Left ventricle myocardium superior (tissue), 1 donor: ENCODE data around the gene SACS. TPM values are rescaled to one million over a fixed set of nuclear protein-coding genes. Genes with fewer than 3 reads are reported as not detected.
"Not testable (repeated sequence)": the region's sequence is repeated elsewhere in the genome, so short reads cannot be mapped to it uniquely, and the experiment has no call there.

Experiments
- ATAC-seq: fragments of 200-7000 bp; cut with Tn5 transposase; one replicate; pipeline ENCODE4 v1.9.1; 2020; ENCODE audit warnings: mild to moderate bottlenecking, moderate library complexity
- DNase-seq: peaks from one replicate; pipeline ENCODE4 v3.0.0-alpha.2; 2020
- intact Hi-C: fragments of 100-400 bp; cut with micrococcal nuclease; formaldehyde crosslinking; loops from one replicate; pipeline ENCODE4 v1.11.0; 2022
- total RNA-seq: library from RNA; stranded (reverse); fragmentation: NEBNext Ultra II Directional; extraction: Animal tissue kit (Norgen Biotek cat#: 25700); gene quantifications from one replicate; pipeline ENCODE4 v1.2.1, GENCODE V29; 2021
- donor health status: DM: no; HTN: yes; CAD: no; lungs with severe emphysema.

SACS gene
- total RNA-seq, 1 donor from 2014 or later: 7.7 TPM

GRCh38 chr13:23427881-23428528, 5.5 kb downstream of the SACS start:
- DNase-seq (no peak), ATAC-seq (peak; percentile 24)
- intact Hi-C loops: no loop called here

GRCh38 chr13:23427342-23427843, 6.1 kb downstream of the SACS start:
- ATAC-seq: peak; percentile 83
- intact Hi-C loops: no loop called here
- no peak for DNase-seq

- DNase-seq (no peak), ATAC-seq (no peak)
- intact Hi-C loops: no loop called here
These were observed 11.9 kb downstream of the SACS start for GRCh38 chr13:23421596-23421995.

DNA sequence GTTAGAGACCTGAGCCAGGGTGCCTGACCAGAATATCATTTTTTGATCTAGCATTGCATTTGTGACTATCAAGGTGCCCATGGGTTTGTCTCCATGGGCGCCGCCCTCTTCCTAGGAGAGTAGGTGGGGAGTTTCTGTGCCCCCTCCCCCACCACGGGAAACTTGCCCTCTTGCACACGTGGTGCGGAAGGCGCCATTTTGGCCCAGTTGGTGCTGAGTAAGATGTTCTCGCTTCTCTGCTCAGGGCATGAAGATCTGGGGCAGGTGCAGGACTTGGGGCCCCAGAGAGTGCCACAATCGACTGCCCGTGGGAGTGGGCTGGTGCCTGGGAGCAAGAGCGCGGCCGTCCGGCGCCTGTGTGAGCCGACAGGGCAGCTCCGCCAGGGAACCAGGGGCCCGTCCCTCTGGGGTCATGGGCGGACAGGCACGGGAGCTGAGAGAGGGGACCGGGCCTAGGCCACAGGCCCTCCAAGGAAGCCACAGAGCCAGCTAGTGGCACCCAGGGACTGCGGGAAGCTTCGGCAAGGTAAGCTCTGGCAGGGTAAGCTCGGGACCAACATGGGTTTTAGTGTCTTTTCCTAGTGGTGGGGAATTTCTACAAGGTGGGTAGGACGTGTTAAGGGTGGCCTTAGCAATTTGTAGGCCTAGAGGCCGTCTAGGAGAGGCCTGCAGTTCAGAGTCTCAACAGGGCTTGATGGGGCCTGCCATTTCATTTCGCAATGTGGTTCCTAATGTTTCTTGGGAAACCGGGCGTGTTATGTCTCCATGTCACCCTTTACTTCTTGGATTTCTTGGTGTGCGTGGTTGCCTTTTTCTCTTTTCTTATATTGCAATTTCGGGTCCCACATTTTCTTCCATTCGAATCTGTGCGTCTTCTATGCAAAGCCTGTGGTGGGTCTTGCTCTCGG, 14.5 kb downstream of the SACS start:
- ATAC-seq: no peak

GRCh38 chr13:23414682-23415081, 18.8 kb downstream of the SACS start:
- intact Hi-C loops: no loop called here
- DNase-seq (no peak), ATAC-seq (no peak)

More for the DNA sequence above, 14.5 kb downstream of the SACS start:
- no peak for DNase-seq
- intact Hi-C loops: no loop called here

GRCh38 chr13:23411706-23412105, 21.8 kb downstream of the SACS start:
- ATAC-seq (peak; percentile 92), DNase-seq (peak; percentile 42)
- intact Hi-C loops: no loop called here

DNA sequence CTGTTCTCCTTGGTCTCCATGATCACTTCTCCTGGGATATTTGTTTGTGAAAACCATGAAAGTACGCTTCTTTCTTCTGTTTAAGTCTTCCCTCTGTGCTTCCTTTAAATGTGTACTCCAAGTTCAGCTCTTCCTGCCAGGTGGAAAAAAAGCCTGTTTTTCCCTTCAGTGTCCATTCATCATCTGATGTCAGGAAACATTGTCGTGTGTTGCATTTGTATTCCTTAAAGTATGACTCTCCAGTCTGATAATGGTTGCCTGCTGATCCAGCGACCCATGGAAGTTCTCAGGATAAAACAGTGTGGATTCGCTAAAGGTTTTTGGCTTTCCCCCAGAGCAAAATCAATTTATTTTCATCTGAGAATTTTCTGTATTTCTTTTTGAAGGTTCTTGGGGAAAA, 22.3 kb downstream of the SACS start:
- no peak for DNase-seq
- intact Hi-C loops: no loop called here
- no peak for ATAC-seq

DNA sequence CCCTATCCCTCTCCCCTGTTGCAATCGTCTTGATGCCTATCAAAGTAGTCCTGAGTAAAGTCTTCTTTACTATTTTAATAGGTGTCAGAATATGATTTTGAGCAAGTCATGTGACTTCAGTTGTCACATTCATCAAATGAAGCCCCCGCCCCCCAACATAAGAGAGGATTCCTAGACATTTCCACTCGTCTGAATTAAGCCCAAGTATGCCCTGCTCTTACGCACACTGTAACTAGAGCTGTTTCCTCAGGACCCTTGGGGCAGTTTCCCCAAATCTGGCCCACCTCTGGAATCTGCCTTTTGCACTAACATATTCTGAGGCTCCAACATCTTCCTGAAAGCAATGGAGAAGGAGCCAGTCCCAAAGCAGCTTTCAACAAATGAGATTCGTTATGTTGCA, 25.5 kb downstream of the SACS start:
- no peak for ATAC-seq
- intact Hi-C loops: no loop called here

GRCh38 chr13:23401156-23401555, 32.3 kb downstream of the SACS start:
- ATAC-seq, DNase-seq, intact Hi-C loops: not testable (repeated sequence)

More for the DNA sequence above, 25.5 kb downstream of the SACS start:
- no peak for DNase-seq

DNA sequence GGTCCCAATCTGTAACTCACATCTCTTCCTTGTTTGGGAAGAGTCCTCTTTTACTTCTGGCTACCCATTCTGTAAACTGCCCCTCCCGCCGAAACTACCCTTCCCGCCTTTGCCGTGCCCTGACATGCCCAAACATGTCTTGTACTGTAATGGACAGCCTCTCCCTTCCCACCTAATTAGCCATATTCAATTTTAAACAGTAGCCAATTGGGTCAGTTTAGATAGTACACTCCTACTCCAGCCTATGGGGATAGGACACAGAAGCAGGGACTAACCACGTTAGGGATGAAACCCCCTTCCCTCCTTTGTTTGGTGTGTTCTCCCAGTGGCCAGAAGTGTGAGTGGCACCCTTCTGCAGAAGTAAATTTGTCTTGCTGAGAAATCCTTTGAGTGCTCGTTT, 34.2 kb downstream of the SACS start:
- ATAC-seq: no peak
- intact Hi-C loops: no loop called here
- DNase-seq: no peak

GRCh38 chr13:23394821-23395220, 38.7 kb downstream of the SACS start:
- intact Hi-C loops: no loop called here
- no peak for DNase-seq
- no peak for ATAC-seq

- ATAC-seq (peak; percentile 63), DNase-seq (no peak)
- intact Hi-C loops: no loop called here
These were observed 40.4 kb downstream of the SACS start for GRCh38 chr13:23392925-23393645.

GRCh38 chr13:23392313-23392712, 41.2 kb downstream of the SACS start:
- DNase-seq (no peak), ATAC-seq (peak; percentile 24)
- intact Hi-C loops: no loop called here

- intact Hi-C loops: no loop called here
- ATAC-seq (no peak), DNase-seq (no peak)
These were observed 41.8 kb downstream of the SACS start for GRCh38 chr13:23391752-23392151.

- no peak for ATAC-seq
- DNase-seq: no peak
- intact Hi-C loops: no loop called here
These were observed 47.0 kb downstream of the SACS start for GRCh38 chr13:23386533-23386932.

- no peak for DNase-seq
- intact Hi-C loops: no loop called here
- ATAC-seq: no peak
These were observed 47.6 kb downstream of the SACS start for GRCh38 chr13:23385931-23386330.

DNA sequence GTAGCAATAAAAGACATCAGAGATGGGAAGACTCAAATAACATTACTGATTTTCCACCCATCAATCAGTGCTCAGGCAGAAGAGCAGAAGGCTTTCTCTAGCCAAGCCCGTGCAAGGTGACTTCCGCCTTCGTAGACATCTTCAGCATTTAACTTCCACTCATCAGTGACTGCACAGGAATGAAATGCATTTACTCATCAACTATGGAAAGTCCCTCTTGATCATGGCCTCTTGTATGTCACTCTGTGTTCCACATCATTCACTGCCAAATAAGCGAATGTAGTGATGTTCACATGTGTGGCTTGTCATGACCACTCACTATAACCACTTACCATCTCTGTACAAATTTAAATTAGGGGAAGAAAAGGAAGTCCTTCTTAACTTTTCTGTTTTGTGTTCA, 49.4 kb downstream of the SACS start:
- intact Hi-C loops: no loop called here
- DNase-seq: no peak
- ATAC-seq: no peak

GRCh38 chr13:23383151-23383550, 50.4 kb downstream of the SACS start:
- no peak for ATAC-seq
- no peak for DNase-seq
- intact Hi-C loops: no loop called here

DNA sequence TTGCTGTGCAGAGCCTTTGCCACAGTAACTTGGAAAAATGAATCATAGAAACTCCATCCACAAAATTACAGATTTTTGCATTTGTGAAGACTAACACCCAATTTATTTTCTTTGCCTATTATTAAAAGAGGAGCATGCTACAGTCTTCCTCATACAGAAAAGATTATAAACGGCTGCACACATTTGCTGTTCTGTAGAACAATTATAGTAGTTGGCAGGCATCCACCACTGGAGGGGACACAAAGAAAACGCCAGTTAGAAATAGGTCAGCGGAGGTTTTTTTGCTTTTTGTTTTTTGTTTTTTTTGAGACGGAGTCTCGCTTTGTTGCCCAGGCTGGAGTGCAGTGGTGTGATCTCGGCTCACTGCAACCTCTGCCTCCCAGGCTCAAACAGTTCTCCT, 51.6 kb downstream of the SACS start:
- DNase-seq: no peak
- ATAC-seq: no peak

GRCh38 chr13:23380534-23380933, 53.0 kb downstream of the SACS start:
- DNase-seq (no peak), ATAC-seq (no peak)
- intact Hi-C loops: no loop called here

More for the DNA sequence above, 51.6 kb downstream of the SACS start:
- intact Hi-C loops: no loop called here
